ENCODE results near the gene CEP19. TPM values are rescaled to one million over a fixed set of nuclear protein-coding genes. Genes with fewer than 3 reads are reported as not detected.

CEP19 gene
- total and polyA plus RNA-seq, 2 of the 8 experiments (the other 6 are each of a cell fraction or from before 2014, with no cell fraction given), result 0.95 to 1.6 TPM

- Histone ChIP-seq H2BK120ac (replicated peaks; ENCODE audit: low read depth, low read length) (no peak overlapping the region), H3K9ac (replicated peaks in 1 of 4; ENCODE audit: extremely low read depth in 1 of 4, low read depth in 3 of 4, low read length in 3 of 4) (no peak overlapping the region), H3K79me1 (ENCODE audit: low read depth, low read length) (no peaks in the 10 kb centered on the region), H3K18ac (ENCODE audit: extremely low read depth, low read length) (no peak overlapping the region), H3K23ac (ENCODE audit: insufficient read length) (no peak overlapping the region), H2AK5ac (ENCODE audit: low read depth, low read length) (no peak overlapping the region), H3K23me2 (ENCODE audit: low read depth, low read length) (peaks cover 2% of the 10 kb centered on the region), H3K36me3 (ENCODE audit: control insufficient read depth in 2 of 4, insufficient read depth in 4 of 4, low read length in 3 of 4) (no peaks in the 10 kb centered on the region), H4K20me1 (replicated peaks in 1 of 2; ENCODE audit: control insufficient read depth in 1 of 2, insufficient read depth in 2 of 2, low read length in 2 of 2) (no peaks in the 10 kb centered on the region), H3K9me3 (ENCODE audit: insufficient read depth in 2 of 2, low read depth in 1 of 2, low read length in 1 of 2) (no peaks in the 10 kb centered on the region), H3K4ac (replicated peaks; ENCODE audit: insufficient read length, low read depth, low read length) (no peak overlapping the region), H3K56ac (replicated peaks; ENCODE audit: insufficient read length, low read depth, low read length) (no peak overlapping the region), H3K4me1 (replicated peaks in 1 of 4; ENCODE audit: control insufficient read depth in 3 of 4, insufficient read depth in 4 of 4, low read length in 3 of 4) (peaks cover 0 to 2% (median 2%) of the 10 kb centered on the region in 4 experiments; a peak in 4 of 7 replicates), H2BK12ac (ENCODE audit: low read depth, low read length) (no peak overlapping the region), H3K27ac (ENCODE audit: low read depth, low read length) (no peak overlapping the region), H3K14ac (ENCODE audit: insufficient read length) (no peak overlapping the region), H2BK20ac (ENCODE audit: low read length) (no peak overlapping the region), H2BK5ac (ENCODE audit: low read depth, low read length) (no peak overlapping the region), H3K4me3 (ENCODE audit: extremely low read depth in 1 of 4, insufficient read depth in 2 of 4, low read depth in 3 of 4, low read length in 4 of 4) (no peak overlapping the region), H4K8ac (ENCODE audit: extremely low read depth, insufficient read depth, low read length) (no peak overlapping the region), H3K79me2 (ENCODE audit: control insufficient read depth in 1 of 2, insufficient read depth in 2 of 2, low read length in 2 of 2) (no peaks in the 10 kb centered on the region), H2AFZ (ENCODE audit: low read length) (no peak overlapping the region), H2BK15ac (ENCODE audit: low read length) (no peak overlapping the region), H4K5ac (ENCODE audit: insufficient read length, low read depth, low read length) (no peak overlapping the region), H3K27me3 (replicated peaks in 1 of 4; ENCODE audit: control insufficient read depth in 3 of 4, extremely low read depth in 1 of 4, insufficient read depth in 3 of 4, low read length in 3 of 4) (no peaks in the 10 kb centered on the region; a peak in 2 of 7 replicates), H4K91ac (replicated peaks; ENCODE audit: insufficient read length, low read length) (no peak overlapping the region), H3K4me2 (ENCODE audit: insufficient read depth in 1 of 2, low read depth in 2 of 2, low read length in 2 of 2) (no peak overlapping the region)
- DNase-seq (ENCODE audit: low read depth in 1 of 2, low spot score in 2 of 2) (no peak), FAIRE-seq (no peak)
- ChIA-PET POLR2A (ENCODE audit: partially characterized antibody) (no interaction called here), CTCF (ENCODE audit: partially characterized antibody) (interaction anchor here (1.1 to 2.0 kb wide), 5 partner anchors 12 to 184 kb away, joined by 3 to 9 read pairs (median 4); no protein-coding TSS in a partner anchor)
- WGBS, 2 experiments (ENCODE audit: extremely low coverage in 1 of 2, insufficient coverage in 1 of 2, insufficient read length in 1 of 2, insufficient replicate concordance in 2 of 2, low coverage in 1 of 2, low lambda C conversion rate in 2 of 2, missing lambda C conversion rate in 1 of 2), result 92% methylated on average over 4 of the region's 4 CpGs; no CpG with 5 or more reads in 1 of the 2 experiments
- TF ChIP-seq CTCF (IDR thresholded peaks at IDR 0.05; ENCODE audit: control extremely low read depth in 1 of 3, insufficient read depth in 1 of 3, low read depth in 1 of 3, low read length in 3 of 3) (no peak), PHF8 (conservative IDR thresholded peaks at IDR 0.05; ENCODE audit: low read depth, low read length) (no peak), SUZ12 (IDR thresholded peaks at IDR 0.05; ENCODE audit: low read length) (no peak), SRF (IDR thresholded peaks at IDR 0.05; ENCODE audit: low read depth, low read length) (no peak)
These were observed 5.3 kb downstream of the CEP19 start for GRCh38 chr3:196706731-196707130.
